ENCODE measurements around the gene ERN1. TPM values are rescaled to one million over a fixed set of nuclear protein-coding genes. Genes with fewer than 3 reads are reported as not detected.

The ERN1 gene
- total and polyA plus RNA-seq, 2 of the 8 experiments (the other 6 are each of a cell fraction or from before 2014, with no cell fraction given) = 1.8 to 3.9 TPM

DNA sequence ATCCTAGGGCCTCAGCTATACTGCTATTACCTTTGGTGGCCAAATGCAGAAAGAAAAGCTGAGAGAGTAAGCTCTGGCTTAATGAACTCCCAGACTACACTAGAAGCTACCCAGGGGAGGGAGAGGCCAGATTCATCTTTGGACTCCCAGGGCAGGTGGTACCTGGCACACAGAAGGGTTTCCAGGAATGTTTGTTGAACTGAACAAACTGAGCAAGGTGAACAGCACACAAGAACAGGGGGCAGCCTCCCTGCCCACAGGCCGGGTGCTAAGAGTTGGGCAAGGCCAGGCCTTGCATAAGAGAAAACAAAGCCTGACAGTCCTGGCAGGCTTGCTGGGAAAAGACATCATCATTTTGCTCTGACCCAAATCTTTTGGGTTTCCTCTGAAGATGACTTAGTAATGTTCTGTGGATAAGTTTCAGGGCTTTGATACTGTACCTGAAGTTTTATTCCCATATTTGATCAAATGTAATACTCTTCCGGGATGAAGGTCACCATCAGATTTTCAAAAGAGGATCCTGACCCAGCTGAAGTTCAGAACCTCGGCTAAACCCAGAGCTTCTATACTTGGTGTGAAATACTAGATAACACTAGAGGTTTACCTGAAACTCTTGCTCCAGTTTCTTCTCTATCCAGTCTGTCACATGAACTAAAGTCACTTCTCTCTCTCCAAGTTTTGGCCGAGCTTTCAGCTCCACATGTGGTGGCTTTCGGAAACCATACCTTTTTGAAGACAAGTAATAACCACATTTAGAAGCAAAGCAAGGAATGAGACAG is 20.5 kb upstream of the ERN1 start (continued):
- no peak for TF ChIP-seq HDAC2 (IDR thresholded peaks at IDR 0.05; ENCODE audit: borderline replicate concordance in 1 of 2, low read depth in 2 of 2, low read length in 2 of 2)
